PC-9 (cell line): ENCODE results near the gene MAP2K5. TPM values are rescaled to one million over a fixed set of nuclear protein-coding genes. Genes with fewer than 3 reads are reported as not detected.
"Not testable (repeated sequence)": the region's sequence is repeated elsewhere in the genome, so short reads cannot be mapped to it uniquely, and the experiment has no call there.

Experiments
- BruUV-seq: library from RNA; stranded (reverse); fragments of 400-500 nt; replicated peaks from 2 replicates; lab custom pipeline; 2021; lab: Mats Ljungman, UMichigan
- CTCF ChIA-PET: fragments of 300-600 bp; sonication (Branson Sonifier 250); formaldehyde crosslinking; loops from one replicate; lab custom pipeline; 2022; ENCODE audit warnings: antibody characterized with exemption; lab: Charles Lee
- POLR2A ChIA-PET: fragments of 300-600 bp; sonication (Branson Sonifier 250); formaldehyde crosslinking; loops from one replicate; lab custom pipeline; 2022; ENCODE audit warnings: antibody characterized with exemption; ENCODE audit not compliant: unreplicated experiment; lab: Charles Lee
- DNase-seq, 2 experiments: peaks; one replicate each; pipeline versions ENCODE4 v3.0.0 to v3.0.0-alpha.2; 2015 to 2022; ENCODE audit warnings: mixed read lengths in 1 of 2
- H2AFZ ChIP-seq: fragments of 200-600 bp; sonication (generic); 2 replicates; pipeline ENCODE4 v1.8.1; 2017; ENCODE audit warnings: antibody characterized with exemption
- H3F3A ChIP-seq: fragments of 200-600 bp; sonication (generic); 2 replicates; pipeline ENCODE4 v1.8.1; 2017; ENCODE audit warnings: antibody characterized with exemption, mild to moderate bottlenecking, low read depth; ENCODE audit not compliant: insufficient read depth
- H3K27ac ChIP-seq: fragments of 200-600 bp; sonication (generic); 2 replicates; pipeline ENCODE4 v1.6.1; 2016; ENCODE audit warnings: mixed run types
- H3K27me3 ChIP-seq: fragments of 200-600 bp; sonication (generic); 2 replicates; pipeline ENCODE4 v1.6.1; 2016; ENCODE audit warnings: low read depth, mixed run types; ENCODE audit not compliant: insufficient read depth
- H3K36me3 ChIP-seq: fragments of 200-600 bp; sonication (generic); 2 replicates; pipeline ENCODE4 v1.6.1; 2016; ENCODE audit warnings: low read depth, mixed run types
- H3K4me1 ChIP-seq: fragments of 200-600 bp; sonication (generic); replicated peaks from 2 replicates; pipeline ENCODE4 v1.6.1; 2016; ENCODE audit warnings: mixed run types; ENCODE audit not compliant: insufficient read depth
- H3K4me2 ChIP-seq: fragments of 200-600 bp; sonication (generic); 2 replicates; pipeline ENCODE4 v1.6.1; 2017; ENCODE audit warnings: mixed run types
- H3K4me3 ChIP-seq: fragments of 200-600 bp; sonication (generic); 2 replicates; pipeline ENCODE4 v1.6.1; 2016; ENCODE audit warnings: mixed run types
- H3K79me2 ChIP-seq: fragments of 200-600 bp; sonication (generic); 2 replicates; pipeline ENCODE4 v1.6.1; 2017; ENCODE audit warnings: low read depth, mixed run types
- H3K9me2 ChIP-seq: fragments of 200-600 bp; sonication (generic); 2 replicates; pipeline ENCODE4 v1.8.1; 2017; ENCODE audit warnings: mild to moderate bottlenecking; ENCODE audit not compliant: insufficient read depth
- H3K9me3 ChIP-seq: fragments of 200-600 bp; sonication (generic); 2 replicates; pipeline ENCODE4 v1.8.1; 2016; ENCODE audit warnings: low read depth; ENCODE audit not compliant: insufficient read depth
- H4K20me1 ChIP-seq: fragments of 200-600 bp; sonication (generic); 2 replicates; pipeline ENCODE4 v1.8.1; 2017; ENCODE audit not compliant: insufficient read depth
- EZH2 ChIP-seq: fragments of 200-600 bp; sonication (generic); IDR thresholded peaks from 2 replicates; pipeline ENCODE4 v1.8.0; 2017; ENCODE audit warnings: antibody characterized with exemption, low read depth
- intact Hi-C: fragments of 100-400 bp; cut with micrococcal nuclease; formaldehyde crosslinking; loops from one replicate; pipeline ENCODE4 v1.10.0; 2022; ENCODE audit not compliant: unreplicated experiment
- total RNA-seq: library from RNA; stranded (reverse); gene quantifications from 2 replicates; pipeline ENCODE4 v1.2.3, GENCODE V29; 2021
- TF ChIP-seq, protein P1 (sequence below): fragments of 200-600 bp; sonication (generic); conservative IDR thresholded peaks from 2 replicates; pipeline ENCODE4 v1.6.1; 2017; ENCODE audit warnings: mixed run types, antibody characterized with exemption, mild to moderate bottlenecking, moderate library complexity

Gene MAP2K5
- total RNA-seq, 1 experiment from 2014 or later: 26.9 TPM

DNA sequence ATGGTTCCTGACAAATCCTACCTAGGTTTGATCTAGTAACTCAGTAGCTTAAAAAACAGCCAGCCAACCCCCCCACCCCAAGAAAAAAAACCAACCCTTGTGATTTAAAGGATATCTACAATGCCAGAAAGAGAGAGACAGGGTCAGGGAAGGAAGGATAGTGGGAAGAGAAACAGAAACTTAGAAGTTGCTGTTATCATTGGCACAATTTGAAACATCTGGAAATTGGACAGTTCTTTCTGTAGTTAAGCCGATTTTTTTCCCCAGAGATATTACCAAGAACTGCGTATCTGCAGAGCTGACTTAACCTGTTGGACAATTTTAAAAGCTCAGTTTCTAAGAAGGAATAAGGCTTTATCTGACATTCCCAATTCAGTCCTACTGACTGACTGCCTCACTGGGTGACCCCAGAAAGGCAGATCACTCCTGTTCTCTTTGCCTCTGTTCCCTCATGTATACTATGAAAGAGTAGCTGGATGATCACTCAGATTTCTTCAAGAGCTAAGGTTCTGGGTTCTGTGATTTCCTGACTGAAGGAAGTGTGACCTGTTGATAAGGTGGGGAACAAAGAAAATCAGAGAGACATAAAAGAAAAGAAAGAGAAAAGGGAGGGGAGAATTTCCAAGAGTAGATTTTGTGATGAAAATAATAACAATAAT, 128.3 kb downstream of the MAP2K5 start:
- ChIA-PET CTCF (no interaction called here), POLR2A (no interaction called here)
- H3K9me3 ChIP-seq: no peaks in the 10 kb centered on the region
- H4K20me1 ChIP-seq: no peaks in the 10 kb centered on the region
- H3K4me2 ChIP-seq: no peak overlapping the region
- H3F3A ChIP-seq: no peaks in the 10 kb centered on the region
- H3K36me3 ChIP-seq: no peaks in the 10 kb centered on the region
- no peak overlapping the region for H2AFZ ChIP-seq
- H3K27ac ChIP-seq: no peak overlapping the region
- no peaks in the 10 kb centered on the region for H3K79me2 ChIP-seq
- H3K9me2 ChIP-seq: no peaks in the 10 kb centered on the region
- intact Hi-C loops: no loop called here
- no peak overlapping the region for H3K4me3 ChIP-seq
- no peak for TF ChIP-seq EZH2
- TF ChIP-seq, protein P1, sequence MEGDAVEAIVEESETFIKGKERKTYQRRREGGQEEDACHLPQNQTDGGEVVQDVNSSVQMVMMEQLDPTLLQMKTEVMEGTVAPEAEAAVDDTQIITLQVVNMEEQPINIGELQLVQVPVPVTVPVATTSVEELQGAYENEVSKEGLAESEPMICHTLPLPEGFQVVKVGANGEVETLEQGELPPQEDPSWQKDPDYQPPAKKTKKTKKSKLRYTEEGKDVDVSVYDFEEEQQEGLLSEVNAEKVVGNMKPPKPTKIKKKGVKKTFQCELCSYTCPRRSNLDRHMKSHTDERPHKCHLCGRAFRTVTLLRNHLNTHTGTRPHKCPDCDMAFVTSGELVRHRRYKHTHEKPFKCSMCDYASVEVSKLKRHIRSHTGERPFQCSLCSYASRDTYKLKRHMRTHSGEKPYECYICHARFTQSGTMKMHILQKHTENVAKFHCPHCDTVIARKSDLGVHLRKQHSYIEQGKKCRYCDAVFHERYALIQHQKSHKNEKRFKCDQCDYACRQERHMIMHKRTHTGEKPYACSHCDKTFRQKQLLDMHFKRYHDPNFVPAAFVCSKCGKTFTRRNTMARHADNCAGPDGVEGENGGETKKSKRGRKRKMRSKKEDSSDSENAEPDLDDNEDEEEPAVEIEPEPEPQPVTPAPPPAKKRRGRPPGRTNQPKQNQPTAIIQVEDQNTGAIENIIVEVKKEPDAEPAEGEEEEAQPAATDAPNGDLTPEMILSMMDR: no peak
- H3K27me3 ChIP-seq: no peaks in the 10 kb centered on the region
- BruUV-seq: no TSS peak
- no peak for DNase-seq
- H3K4me1 ChIP-seq: no peaks in the 10 kb centered on the region

DNA sequence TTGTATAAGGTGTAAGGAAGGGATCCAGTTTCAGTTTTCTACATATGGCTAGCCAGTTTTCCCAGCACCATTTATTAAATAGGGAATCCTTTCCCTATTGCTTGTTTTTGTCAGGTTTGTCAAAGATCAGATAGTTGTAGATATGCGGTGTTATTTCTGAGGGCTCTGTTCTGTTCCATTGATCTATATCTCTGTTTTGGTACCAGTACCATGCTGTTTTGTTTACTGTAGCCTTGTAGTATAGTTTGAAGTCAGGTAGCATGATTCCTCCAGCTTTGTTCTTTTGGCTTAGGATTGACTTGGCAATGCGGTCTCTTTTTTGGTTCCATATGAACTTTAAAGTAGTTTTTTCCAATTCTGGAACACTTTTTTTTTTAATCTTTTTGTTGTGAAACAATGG, 130.3 kb downstream of the MAP2K5 start:
- BruUV-seq, intact Hi-C loops, POLR2A ChIA-PET, H3K27ac ChIP-seq, H2AFZ ChIP-seq, H3K36me3 ChIP-seq, H3K27me3 ChIP-seq, H3K4me1 ChIP-seq, CTCF ChIA-PET, DNase-seq, H4K20me1 ChIP-seq, H3F3A ChIP-seq, H3K79me2 ChIP-seq, H3K9me2 ChIP-seq, H3K4me2 ChIP-seq, H3K9me3 ChIP-seq, H3K4me3 ChIP-seq: not testable (repeated sequence)

DNA sequence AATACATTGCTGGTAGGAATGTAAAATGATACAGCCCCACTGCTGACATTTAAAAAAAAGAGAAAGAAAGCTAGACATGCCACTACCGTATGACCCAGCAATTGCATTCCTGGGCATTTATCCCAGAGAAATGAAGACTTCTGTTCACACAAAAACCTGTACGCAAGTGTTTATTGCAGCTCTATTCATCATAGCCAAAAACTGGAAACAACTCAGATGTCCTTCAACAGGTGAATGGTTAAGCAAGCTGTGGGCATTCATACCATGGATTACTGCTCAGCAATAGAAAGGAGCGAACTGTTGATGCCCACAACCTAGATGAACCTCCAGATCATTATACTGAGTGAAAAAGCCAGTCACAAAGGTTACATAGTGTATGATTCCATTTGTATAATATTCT, 132.5 kb downstream of the MAP2K5 start:
- H3K4me2 ChIP-seq: no peak overlapping the region
- H3K9me2 ChIP-seq: no peaks in the 10 kb centered on the region
- H3K27ac ChIP-seq: no peak overlapping the region
- no peaks in the 10 kb centered on the region for H3K79me2 ChIP-seq
- H3K27me3 ChIP-seq: no peaks in the 10 kb centered on the region
- no peaks in the 10 kb centered on the region for H4K20me1 ChIP-seq
- TF ChIP-seq, protein P1: no peak
- no peak for TF ChIP-seq EZH2
- CTCF ChIA-PET: no interaction called here
- no peaks in the 10 kb centered on the region for H3K4me1 ChIP-seq
- H3F3A ChIP-seq: no peaks in the 10 kb centered on the region
- intact Hi-C loops: no loop called here
- DNase-seq: no peak
- BruUV-seq: no TSS peak
- H3K4me3 ChIP-seq: no peak overlapping the region
- no peaks in the 10 kb centered on the region for H3K9me3 ChIP-seq
- POLR2A ChIA-PET: no interaction called here
- H3K36me3 ChIP-seq: no peaks in the 10 kb centered on the region
- H2AFZ ChIP-seq: no peak overlapping the region

DNA sequence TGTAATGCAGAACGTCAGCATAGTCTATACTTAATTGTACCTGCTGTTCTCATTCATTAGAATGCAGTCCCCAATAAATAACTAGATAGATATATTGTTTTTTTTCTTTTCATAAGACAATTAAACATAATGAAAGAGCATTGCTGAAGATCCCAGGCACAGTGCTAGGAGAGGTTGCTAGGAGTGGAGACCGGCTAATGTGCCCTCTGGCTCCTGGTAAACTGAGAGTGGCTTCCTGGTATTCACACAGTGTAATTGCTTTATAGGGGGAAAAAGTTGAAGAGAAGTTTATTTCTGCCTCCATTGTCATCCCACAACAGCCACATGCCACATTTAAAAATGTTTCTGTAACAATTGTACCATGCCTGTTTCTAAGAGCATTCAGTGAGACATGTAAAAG, 135.6 kb downstream of the MAP2K5 start:
- Histone ChIP-seq H3K27ac (no peak overlapping the region), H3K9me3 (no peaks in the 10 kb centered on the region), H3K4me2 (no peak overlapping the region), H3K9me2 (no peaks in the 10 kb centered on the region), H3K4me3 (no peak overlapping the region), H3K79me2 (no peaks in the 10 kb centered on the region), H3K27me3 (no peaks in the 10 kb centered on the region), H3K4me1 (0 out of 2 replicates have a peak, but pooled peaks cover 4% of the 10 kb centered on the region), H3K36me3 (no peaks in the 10 kb centered on the region), H3F3A (no peaks in the 10 kb centered on the region), H4K20me1 (no peaks in the 10 kb centered on the region), H2AFZ (no peak overlapping the region)
- TF ChIP-seq, protein P1: no peak
- TF ChIP-seq EZH2: no peak
- intact Hi-C loops: no loop called here
- ChIA-PET POLR2A (no interaction called here), CTCF (interaction anchor here (0.7 kb wide), 1 partner anchor 107 kb away, joined by 11 read pairs; no protein-coding TSS in a partner anchor)
- BruUV-seq: no TSS peak
- no peak for DNase-seq
